22Rv1 (cell line): ENCODE data around the gene UNC5C.

Experiments
- H3K27ac ChIP-seq: fragments of 450-650 bp; 2 replicates; pipeline ENCODE4 v1.5.1; 2017
- CTCF ChIP-seq: fragments of 450-650 bp; IDR thresholded peaks from 2 replicates; pipeline ENCODE4 v1.5.1; 2017; ENCODE audit warnings: mild to moderate bottlenecking
- ZFX ChIP-seq: fragments of 450-650 bp; IDR thresholded peaks from 2 replicates; pipeline ENCODE4 v1.6.1; 2017; ENCODE audit warnings: antibody characterized with exemption, borderline replicate concordance

Gene UNC5C

GRCh38 chr4:95439896-95440295 is 108.9 kb downstream of the UNC5C start:
- no peak for TF ChIP-seq CTCF
- TF ChIP-seq ZFX: no peak
- no peak overlapping the region for H3K27ac ChIP-seq

- TF ChIP-seq ZFX (no peak), CTCF (no peak)
- no peak overlapping the region for H3K27ac ChIP-seq
Measured at GRCh38 chr4:95439071-95439470, 109.7 kb downstream of the UNC5C start.

- H3K27ac ChIP-seq: peak overlapping the region; percentile 74
- TF ChIP-seq ZFX (no peak), CTCF (no peak)
Measured at GRCh38 chr4:95432466-95432865, 116.3 kb downstream of the UNC5C start.

GRCh38 chr4:95431678-95432077 is 117.1 kb downstream of the UNC5C start:
- TF ChIP-seq CTCF (no peak), ZFX (no peak)
- H3K27ac ChIP-seq: no peak overlapping the region; the same call in 1 of the 2 replicates

- TF ChIP-seq CTCF: no peak
- no peak for TF ChIP-seq ZFX
- no peak overlapping the region for H3K27ac ChIP-seq
Measured at GRCh38 chr4:95429416-95429815, 119.4 kb downstream of the UNC5C start.

GRCh38 chr4:95428291-95429070 is 120.3 kb downstream of the UNC5C start:
- TF ChIP-seq ZFX: no peak
- TF ChIP-seq CTCF: no peak
- H3K27ac ChIP-seq: no peak overlapping the region

GRCh38 chr4:95426455-95426854 is 122.3 kb downstream of the UNC5C start:
- H3K27ac ChIP-seq: no peak overlapping the region
- TF ChIP-seq ZFX (no peak), CTCF (no peak)
